ENCODE results near the gene TNFAIP3.
"Not testable (repeated sequence)": the region's sequence is repeated elsewhere in the genome, so short reads cannot be mapped to it uniquely, and the experiment has no call there.

Gene TNFAIP3

GRCh38 chr6:137834508-137834907 lies 32.6 kb upstream of the TNFAIP3 start:
- FAIRE-seq = no peak
- no peak for DNase-seq (ENCODE audit: insufficient read length, low spot score)
- no peak for TF ChIP-seq POLR2A (IDR thresholded peaks at IDR 0.05; ENCODE audit: low read depth, low read length)

- TF ChIP-seq POLR2A (IDR thresholded peaks at IDR 0.05; ENCODE audit: low read depth, low read length) = no peak
- no peak for FAIRE-seq
- DNase-seq (ENCODE audit: insufficient read length, low spot score) = no peak
These were observed 30.3 kb upstream of the TNFAIP3 start for GRCh38 chr6:137836788-137837187.

GRCh38 chr6:137838090-137838489 lies 29.0 kb upstream of the TNFAIP3 start:
- not testable (repeated sequence) for FAIRE-seq

GRCh38 chr6:137838597-137838996 lies 28.5 kb upstream of the TNFAIP3 start:
- DNase-seq (ENCODE audit: insufficient read length, low spot score); FAIRE-seq: not testable (repeated sequence)

More at GRCh38 chr6:137838090-137838489, 29.0 kb upstream of the TNFAIP3 start:
- not testable (repeated sequence) for DNase-seq (ENCODE audit: insufficient read length, low spot score)

GRCh38 chr6:137839076-137839475 lies 28.0 kb upstream of the TNFAIP3 start:
- no peak for FAIRE-seq
- TF ChIP-seq POLR2A (IDR thresholded peaks at IDR 0.05; ENCODE audit: low read depth, low read length) = no peak
- no peak for DNase-seq (ENCODE audit: insufficient read length, low spot score)

- no peak for TF ChIP-seq POLR2A (IDR thresholded peaks at IDR 0.05; ENCODE audit: low read depth, low read length)
- FAIRE-seq = no peak
- no peak for DNase-seq (ENCODE audit: insufficient read length, low spot score)
These were observed 26.8 kb upstream of the TNFAIP3 start for GRCh38 chr6:137840252-137840651.

GRCh38 chr6:137843211-137843610 lies 23.8 kb upstream of the TNFAIP3 start:
- DNase-seq (ENCODE audit: insufficient read length, low spot score) (no peak), FAIRE-seq (no peak)
- TF ChIP-seq POLR2A (IDR thresholded peaks at IDR 0.05; ENCODE audit: low read depth, low read length) = no peak

- DNase-seq (ENCODE audit: insufficient read length, low spot score); FAIRE-seq: not testable (repeated sequence)
These were observed 22.7 kb upstream of the TNFAIP3 start for GRCh38 chr6:137844327-137844726.

GRCh38 chr6:137844773-137845172 lies 22.3 kb upstream of the TNFAIP3 start:
- FAIRE-seq; DNase-seq (ENCODE audit: insufficient read length, low spot score): not testable (repeated sequence)

- DNase-seq (ENCODE audit: insufficient read length, low spot score) = no peak
- TF ChIP-seq POLR2A (IDR thresholded peaks at IDR 0.05; ENCODE audit: low read depth, low read length) = no peak
- no peak for FAIRE-seq
These were observed 21.6 kb upstream of the TNFAIP3 start for GRCh38 chr6:137845460-137845859.

GRCh38 chr6:137846274-137846673 lies 20.8 kb upstream of the TNFAIP3 start:
- TF ChIP-seq POLR2A (IDR thresholded peaks at IDR 0.05; ENCODE audit: low read depth, low read length) = no peak
- no peak for FAIRE-seq
- no peak for DNase-seq (ENCODE audit: insufficient read length, low spot score)

GRCh38 chr6:137846772-137847313 lies 20.2 kb upstream of the TNFAIP3 start:
- FAIRE-seq = no peak
- TF ChIP-seq POLR2A (IDR thresholded peaks at IDR 0.05; ENCODE audit: low read depth, low read length) = no peak
- DNase-seq (ENCODE audit: insufficient read length, low spot score) = no peak

GRCh38 chr6:137847748-137848147 lies 19.3 kb upstream of the TNFAIP3 start:
- FAIRE-seq (no peak), DNase-seq (ENCODE audit: insufficient read length, low spot score) (no peak)
- no peak for TF ChIP-seq POLR2A (IDR thresholded peaks at IDR 0.05; ENCODE audit: low read depth, low read length)

- DNase-seq (ENCODE audit: insufficient read length, low spot score) = no peak
- TF ChIP-seq POLR2A (IDR thresholded peaks at IDR 0.05; ENCODE audit: low read depth, low read length) = no peak
- FAIRE-seq = no peak
These were observed 18.4 kb upstream of the TNFAIP3 start for GRCh38 chr6:137848672-137849071.

- DNase-seq (ENCODE audit: insufficient read length, low spot score) = no peak
- FAIRE-seq = no peak
- TF ChIP-seq POLR2A (IDR thresholded peaks at IDR 0.05; ENCODE audit: low read depth, low read length) = no peak
These were observed 17.7 kb upstream of the TNFAIP3 start for GRCh38 chr6:137849181-137849980.
